H9 (cell line): ENCODE data around the gene LSM4. TPM values are rescaled to one million over a fixed set of nuclear protein-coding genes. Genes with fewer than 3 reads are reported as not detected.

Experiments used
- DNase-seq: peaks from one replicate; pipeline ENCODE4 v3.0.0-alpha.2; 2017
- H2AFZ ChIP-seq: one replicate; pipeline ENCODE4 v1.6.1; 2013; ENCODE audit warnings: mild to moderate bottlenecking, low read length, control low read depth, moderate library complexity
- H2AK5ac ChIP-seq: 2 replicates; pipeline ENCODE4 v1.6.1; 2013; ENCODE audit warnings: low read length, control low read depth, mixed read lengths; ENCODE audit not compliant: insufficient read length
- H2BK120ac ChIP-seq: one replicate; pipeline ENCODE4 v1.6.1; 2013; ENCODE audit warnings: low read depth, mild to moderate bottlenecking, low read length, control low read depth, inconsistent platforms; ENCODE audit not compliant: poor library complexity, severe bottlenecking
- H2BK12ac ChIP-seq: 2 replicates; pipeline ENCODE4 v1.6.1; 2013; ENCODE audit warnings: low read length, control low read depth, mixed read lengths, low read depth; ENCODE audit not compliant: insufficient read length
- H2BK15ac ChIP-seq: 2 replicates; pipeline ENCODE4 v1.6.1; 2013; ENCODE audit warnings: low read depth, low read length, control low read depth
- H2BK20ac ChIP-seq: one replicate; pipeline ENCODE4 v1.6.1; 2013; ENCODE audit warnings: low read depth, mild to moderate bottlenecking, low read length, control low read depth, inconsistent platforms; ENCODE audit not compliant: poor library complexity, severe bottlenecking
- H2BK5ac ChIP-seq: 2 replicates; pipeline ENCODE4 v1.6.1; 2013; ENCODE audit warnings: low read length, control low read depth, mixed read lengths; ENCODE audit not compliant: insufficient read length
- H3K14ac ChIP-seq: 2 replicates; pipeline ENCODE4 v1.6.1; 2013; ENCODE audit warnings: low read length, control low read depth; ENCODE audit not compliant: insufficient read depth
- H3K18ac ChIP-seq: 2 replicates; pipeline ENCODE4 v1.6.1; 2013; ENCODE audit warnings: low read depth, mild to moderate bottlenecking, mixed read lengths, low read length, control low read depth; ENCODE audit not compliant: insufficient read length
- H3K23ac ChIP-seq: 2 replicates; pipeline ENCODE4 v1.6.1; 2013; ENCODE audit warnings: low read length, control low read depth, mixed read lengths, low read depth; ENCODE audit not compliant: insufficient read length
- H3K23me2 ChIP-seq: 2 replicates; pipeline ENCODE4 v1.6.1; 2013; ENCODE audit warnings: low read depth, mild to moderate bottlenecking, mixed read lengths, low read length, control low read depth; ENCODE audit not compliant: insufficient read length, poor library complexity, severe bottlenecking
- H3K27ac ChIP-seq: 2 replicates; pipeline ENCODE4 v1.5.1; 2013; ENCODE audit warnings: low read length, control low read depth, mixed read lengths, low read depth; ENCODE audit not compliant: insufficient read length
- H3K27me3 ChIP-seq: 2 replicates; pipeline ENCODE4 v1.6.1; 2013; ENCODE audit warnings: low read length, control low read depth, inconsistent platforms; ENCODE audit not compliant: insufficient read depth
- H3K4ac ChIP-seq: 2 replicates; pipeline ENCODE4 v1.6.1; 2013; ENCODE audit warnings: low read depth, mild to moderate bottlenecking, control low read depth, inconsistent platforms, low read length, moderate library complexity
- H3K4me1 ChIP-seq: 2 replicates; pipeline ENCODE4 v1.6.1; 2013; ENCODE audit warnings: low read length, control low read depth, inconsistent platforms; ENCODE audit not compliant: insufficient read depth
- H3K4me2 ChIP-seq: 2 replicates; pipeline ENCODE4 v1.6.1; 2013; ENCODE audit warnings: low read length, control low read depth, mixed read lengths; ENCODE audit not compliant: insufficient read length, insufficient read depth
- H3K56ac ChIP-seq: 2 replicates; pipeline ENCODE4 v1.6.1; 2013; ENCODE audit warnings: low read depth, mild to moderate bottlenecking, mixed read lengths, low read length, control low read depth; ENCODE audit not compliant: insufficient read length
- H3K79me1 ChIP-seq: 2 replicates; pipeline ENCODE4 v1.6.1; 2013; ENCODE audit warnings: low read depth, mild to moderate bottlenecking, moderate library complexity, low read length, control low read depth, inconsistent platforms; ENCODE audit not compliant: insufficient read depth, poor library complexity, severe bottlenecking
- H3K79me2 ChIP-seq: 2 replicates; pipeline ENCODE4 v1.6.1; 2013; ENCODE audit warnings: low read length, control low read depth, inconsistent platforms; ENCODE audit not compliant: insufficient read depth
- H3K9ac ChIP-seq: 2 replicates; pipeline ENCODE4 v1.6.1; 2013; ENCODE audit warnings: low read length, control low read depth, mixed read lengths; ENCODE audit not compliant: insufficient read length; ENCODE audit errors: extremely low read depth
- H3K9me3 ChIP-seq: one replicate; pipeline ENCODE4 v1.6.1; 2013; ENCODE audit warnings: low read depth, low read length, inconsistent platforms; ENCODE audit not compliant: control insufficient read depth
- H3T11ph ChIP-seq: one replicate; pipeline ENCODE4 v1.6.1; 2013; ENCODE audit warnings: mild to moderate bottlenecking, low read length, control low read depth, inconsistent platforms
- H4K20me1 ChIP-seq: one replicate; pipeline ENCODE4 v1.6.1; 2013; ENCODE audit not compliant: control insufficient read depth, insufficient read length, insufficient read depth
- H4K5ac ChIP-seq: 2 replicates; pipeline ENCODE4 v1.6.1; 2013; ENCODE audit warnings: low read depth, mild to moderate bottlenecking, mixed read lengths, low read length, control low read depth; ENCODE audit not compliant: insufficient read length
- H4K8ac ChIP-seq: replicated peaks from 2 replicates; pipeline ENCODE4 v1.6.1; 2013; ENCODE audit warnings: low read length, control low read depth, mixed read lengths, low read depth; ENCODE audit not compliant: insufficient read length
- H4K91ac ChIP-seq: 2 replicates; pipeline ENCODE4 v1.6.1; 2013; ENCODE audit warnings: low read depth, mild to moderate bottlenecking, moderate library complexity, mixed read lengths, low read length, control low read depth; ENCODE audit not compliant: insufficient read length
- H3K27ac Mint-ChIP-seq, 3 experiments: 2 replicates in 2 of 3; 3 replicates in 1 of 3; pipeline ENCODE4 v1.8.0; 2020 to 2021; ENCODE audit warnings: mixed read lengths in 3 of 3, mild to moderate bottlenecking in 1 of 3, moderate library complexity in 1 of 3
- H3K27me3 Mint-ChIP-seq: 2 replicates; pipeline ENCODE4 v1.8.0; 2021; ENCODE audit warnings: low read depth, mild to moderate bottlenecking, moderate library complexity, mixed read lengths
- H3K36me3 Mint-ChIP-seq, 3 experiments: 2 replicates in 2 of 3; 3 replicates in 1 of 3; pipeline ENCODE4 v1.8.0; 2020 to 2021; ENCODE audit warnings: low read depth in 3 of 3, mixed read lengths in 3 of 3; ENCODE audit not compliant: insufficient read depth in 1 of 3
- H3K4me1 Mint-ChIP-seq, 2 experiments: 2 replicates each; pipeline ENCODE4 v1.8.0; 2020; ENCODE audit warnings: mixed read lengths in 2 of 2
- H3K4me3 Mint-ChIP-seq, 2 experiments: 2 replicates in 1 of 2; 3 replicates in 1 of 2; pipeline ENCODE4 v1.8.0; 2020 to 2021; ENCODE audit warnings: mild to moderate bottlenecking in 2 of 2, mixed read lengths in 2 of 2, moderate library complexity in 1 of 2
- H3K9me3 Mint-ChIP-seq, 2 experiments: 2 replicates in 1 of 2; 3 replicates in 1 of 2; pipeline ENCODE4 v1.8.0; 2020; ENCODE audit warnings: mild to moderate bottlenecking in 2 of 2, mixed read lengths in 2 of 2, moderate library complexity in 1 of 2
- WGBS: extraction: QIAGEN DNeasy Blood & Tissue Kit; methylation state at CpG from one replicate; pipeline ENCODE4 v1.1.7; 2013; ENCODE audit warnings: missing lambda C conversion rate, low lambda C conversion rate, mixed read lengths; ENCODE audit not compliant: insufficient read length; ENCODE audit errors: extremely low coverage; 5-methylcytosine and 5-hydroxymethylcytosine counted together
- total RNA-seq: library from RNA; stranded (reverse); gene quantifications from 2 replicates; pipeline ENCODE4 v1.2.1, GENCODE V29; 2021
- TF ChIP-seq, protein P1 (sequence below): fragments of 200-600 bp; sonication (generic); conservative IDR thresholded peaks from 3 replicates; pipeline ENCODE4 v1.8.0; 2021; ENCODE audit warnings: antibody characterized with exemption, mild to moderate bottlenecking

The LSM4 gene
- total RNA-seq, 1 experiment from 2014 or later, result 342 TPM

- Histone ChIP-seq H3K79me1 (no peaks in the 10 kb centered on the region), H2BK120ac (no peak overlapping the region), H4K91ac (no peak overlapping the region), H3K4me2 (no peak overlapping the region), H3K56ac (no peak overlapping the region), H2AK5ac (no peak overlapping the region), H3K14ac (no peak overlapping the region; the same call in 1 of the 2 replicates), H3T11ph (no peak overlapping the region), H3K9me3 (no peaks in the 10 kb centered on the region), H3K79me2 (no peaks in the 10 kb centered on the region), H2BK5ac (no peak overlapping the region), H4K8ac (no peak overlapping the region), H2BK15ac (no peak overlapping the region), H3K27me3 (no peaks in the 10 kb centered on the region), H3K4me1 (peaks cover 3% of the 10 kb centered on the region; the same call in 1 of the 2 replicates), H3K23ac (no peak overlapping the region), H3K18ac (no peak overlapping the region), H2BK20ac (no peak overlapping the region), H2AFZ (no peak overlapping the region), H3K4ac (no peak overlapping the region), H3K23me2 (peaks cover 3% of the 10 kb centered on the region), H3K9ac (no peak overlapping the region), H4K5ac (no peak overlapping the region), H3K27ac (no peak overlapping the region), H4K20me1 (no peaks in the 10 kb centered on the region), H2BK12ac (no peak overlapping the region)
- peaks cover 26 to 39% of the 10 kb centered on the region in 2 experiments for H3K4me1 Mint-ChIP-seq
- no peak overlapping the region for H3K4me3 Mint-ChIP-seq
- no peak for DNase-seq
- TF ChIP-seq, protein P1, sequence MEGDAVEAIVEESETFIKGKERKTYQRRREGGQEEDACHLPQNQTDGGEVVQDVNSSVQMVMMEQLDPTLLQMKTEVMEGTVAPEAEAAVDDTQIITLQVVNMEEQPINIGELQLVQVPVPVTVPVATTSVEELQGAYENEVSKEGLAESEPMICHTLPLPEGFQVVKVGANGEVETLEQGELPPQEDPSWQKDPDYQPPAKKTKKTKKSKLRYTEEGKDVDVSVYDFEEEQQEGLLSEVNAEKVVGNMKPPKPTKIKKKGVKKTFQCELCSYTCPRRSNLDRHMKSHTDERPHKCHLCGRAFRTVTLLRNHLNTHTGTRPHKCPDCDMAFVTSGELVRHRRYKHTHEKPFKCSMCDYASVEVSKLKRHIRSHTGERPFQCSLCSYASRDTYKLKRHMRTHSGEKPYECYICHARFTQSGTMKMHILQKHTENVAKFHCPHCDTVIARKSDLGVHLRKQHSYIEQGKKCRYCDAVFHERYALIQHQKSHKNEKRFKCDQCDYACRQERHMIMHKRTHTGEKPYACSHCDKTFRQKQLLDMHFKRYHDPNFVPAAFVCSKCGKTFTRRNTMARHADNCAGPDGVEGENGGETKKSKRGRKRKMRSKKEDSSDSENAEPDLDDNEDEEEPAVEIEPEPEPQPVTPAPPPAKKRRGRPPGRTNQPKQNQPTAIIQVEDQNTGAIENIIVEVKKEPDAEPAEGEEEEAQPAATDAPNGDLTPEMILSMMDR, result no peak; the same call in 2 of the 3 replicates
- no peaks in the 10 kb centered on the region for H3K9me3 Mint-ChIP-seq
- no CpG with 5 or more reads among the region's 19 CpGs for WGBS
- H3K36me3 Mint-ChIP-seq, result peaks cover 18 to 51% (median 44%) of the 10 kb centered on the region in 3 experiments
- peak overlapping the region in 2 of 3 experiments; percentile 51 to 76; a peak in 3 of 7 replicates for H3K27ac Mint-ChIP-seq
- H3K27me3 Mint-ChIP-seq, result no peaks in the 10 kb centered on the region
Measured at GRCh38 chr19:18307271-18307681, 15.6 kb downstream of the LSM4 start.
